ENCODE data around the gene TSPAN31.
"Not testable (repeated sequence)": the region's sequence is repeated elsewhere in the genome, so short reads cannot be mapped to it uniquely, and the experiment has no call there.

The TSPAN31 gene

GRCh38 chr12:57767305-57767698, 22.5 kb downstream of the TSPAN31 start:
- no peak for DNase-seq (ENCODE audit: low read depth)

DNA sequence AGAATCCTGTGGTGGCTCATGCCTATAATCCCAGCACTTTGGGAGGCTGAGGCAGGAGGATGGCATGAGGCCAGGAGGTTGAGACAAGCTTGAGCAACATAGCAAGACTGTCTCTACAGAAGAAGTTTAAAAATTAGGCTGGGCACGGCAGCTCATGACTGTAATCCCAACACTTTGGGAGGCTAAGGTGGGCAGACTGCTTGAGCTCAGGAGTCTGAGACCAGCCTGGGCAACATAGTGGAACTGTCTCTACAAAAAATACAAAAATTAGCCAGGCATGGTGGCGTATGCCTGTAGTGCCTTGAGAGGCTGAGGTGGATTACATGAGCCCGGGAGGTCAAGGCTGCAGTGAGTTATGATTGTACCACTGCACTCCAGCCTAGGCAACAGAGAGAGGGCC, 23.0 kb downstream of the TSPAN31 start:
- no peak for DNase-seq (ENCODE audit: low read depth)

- DNase-seq (ENCODE audit: low read depth), result no peak
Measured at GRCh38 chr12:57769594-57769993, 24.8 kb downstream of the TSPAN31 start.

GRCh38 chr12:57770734-57771133, 25.9 kb downstream of the TSPAN31 start:
- no peak for DNase-seq (ENCODE audit: low read depth)

- peak; percentile 62 for DNase-seq (ENCODE audit: low read depth)
Measured at GRCh38 chr12:57771236-57771872, 26.5 kb downstream of the TSPAN31 start.

DNA sequence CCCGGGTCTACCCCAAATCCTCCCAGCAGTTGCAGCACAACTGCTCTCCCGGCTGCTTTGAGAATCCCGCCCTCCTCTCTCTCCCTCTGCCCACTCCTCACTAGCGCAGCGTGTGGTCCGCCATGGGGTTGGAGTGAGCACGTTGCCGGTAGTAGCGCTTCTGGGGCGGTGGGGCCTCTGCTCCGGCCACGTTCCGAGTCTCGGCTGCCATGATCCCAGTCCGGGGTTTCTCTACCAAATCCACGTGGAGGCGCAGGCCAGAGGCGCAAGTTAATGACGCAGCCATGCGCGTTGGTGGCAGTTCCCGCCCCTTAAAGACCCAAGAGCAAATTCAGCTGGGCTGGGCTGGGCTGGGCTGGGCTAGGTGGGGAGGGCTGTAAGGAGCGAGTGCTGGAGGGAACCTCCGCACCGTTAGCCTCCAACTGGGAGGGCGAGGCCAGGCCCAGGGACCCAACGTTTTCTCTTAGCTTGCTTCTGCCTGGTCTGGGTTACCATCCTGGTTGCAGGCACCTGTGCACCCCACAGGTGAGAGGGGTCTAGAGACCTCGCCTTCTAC, 27.1 kb downstream of the TSPAN31 start, which contains the start of gene METTL1:
Gene METTL1, minus strand, starts transcription at position 233 of the 556 bp plus-strand sequence. Its CDS starts 22 bp downstream, at position 211.
- DNase-seq (ENCODE audit: low read depth), result peak; percentile 73

- no peak for DNase-seq (ENCODE audit: low read depth)
Measured at GRCh38 chr12:57772429-57773322, 27.8 kb downstream of the TSPAN31 start, which contains the start of gene EEF1AKMT3. EEF1AKMT3 (plus strand) TSS chr12:57772614; CDS start chr12:57772725, 111 bp downstream.

GRCh38 chr12:57774634-57775033, 29.8 kb downstream of the TSPAN31 start:
- not testable (repeated sequence) for DNase-seq (ENCODE audit: low read depth)

DNA sequence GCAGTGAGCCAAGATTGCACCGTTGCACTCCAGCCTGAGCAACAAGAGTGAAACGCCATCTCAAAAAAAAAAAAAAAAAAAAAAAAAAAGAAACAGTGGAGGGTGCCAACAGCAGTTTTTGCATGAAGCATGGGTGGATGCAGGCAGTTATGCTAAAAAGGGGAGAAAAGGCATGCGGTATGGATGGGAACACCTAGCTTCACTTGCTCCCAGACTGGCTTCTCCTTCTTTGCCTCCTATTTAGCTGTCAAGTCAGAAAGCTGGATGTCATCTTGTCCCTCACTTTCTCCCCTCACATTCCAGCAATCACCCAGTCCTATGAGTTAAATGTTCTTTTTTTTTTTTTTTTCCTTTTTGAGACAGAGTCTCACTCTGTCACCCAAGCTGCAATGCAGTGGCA, 30.2 kb downstream of the TSPAN31 start:
- DNase-seq (ENCODE audit: low read depth), result no peak

DNA sequence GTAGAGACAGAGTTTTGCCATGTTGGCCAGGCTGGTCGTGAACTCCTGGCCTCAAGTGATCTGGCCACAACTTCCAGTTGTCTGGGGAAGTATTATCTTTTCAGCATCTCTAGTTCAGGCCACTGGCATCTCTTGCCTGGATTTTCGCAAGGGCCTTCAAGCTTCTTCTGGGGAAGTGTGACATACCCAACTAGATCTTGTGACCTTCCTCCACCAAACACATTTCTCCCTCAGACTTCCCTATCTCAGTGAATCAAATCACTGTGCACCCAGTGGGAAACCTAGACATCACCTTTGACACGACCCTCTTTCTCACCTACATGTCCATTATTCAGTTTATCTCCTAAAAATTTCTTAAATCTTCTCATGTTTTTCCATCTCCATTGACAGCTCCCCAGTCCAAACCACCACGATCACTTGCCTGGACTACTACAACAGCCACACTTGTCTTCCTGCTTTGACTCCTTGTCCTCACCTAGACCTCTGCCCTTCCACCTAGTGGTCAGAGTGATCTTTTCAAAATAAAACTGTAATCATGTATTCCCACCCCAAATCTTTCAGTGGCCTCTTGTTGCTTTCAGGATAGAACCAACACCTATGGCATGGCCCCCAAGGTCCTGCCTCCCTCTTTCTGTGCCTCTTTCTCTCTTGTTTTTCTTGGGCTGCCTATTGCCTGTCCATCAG, 30.9 kb downstream of the TSPAN31 start:
- no peak for DNase-seq (ENCODE audit: low read depth)

GRCh38 chr12:57776247-57776587, 31.4 kb downstream of the TSPAN31 start:
- DNase-seq (ENCODE audit: low read depth), result no peak

GRCh38 chr12:57777367-57777766, 32.5 kb downstream of the TSPAN31 start:
- no peak for DNase-seq (ENCODE audit: low read depth)

DNA sequence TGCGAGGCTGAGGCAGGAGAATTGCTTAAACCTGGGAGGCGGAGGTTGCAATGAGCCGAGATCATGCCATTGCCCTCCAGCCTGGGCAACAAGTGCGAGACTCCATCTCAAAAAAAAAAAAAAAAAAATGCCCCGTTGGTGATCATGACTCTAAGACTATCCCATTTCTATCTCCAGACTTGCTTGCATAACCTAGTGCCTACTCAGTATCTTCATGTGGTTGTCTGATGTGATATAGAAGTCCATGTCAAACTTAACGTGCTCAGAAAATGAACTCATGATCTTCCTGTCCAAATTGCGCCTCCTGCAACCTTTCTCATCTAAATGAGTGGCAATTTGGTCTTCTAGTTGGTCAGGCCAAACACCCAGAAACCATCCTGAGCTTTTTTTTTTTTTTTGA, 33.1 kb downstream of the TSPAN31 start:
- DNase-seq (ENCODE audit: low read depth), result no peak

GRCh38 chr12:57779736-57780135, 34.9 kb downstream of the TSPAN31 start:
- DNase-seq (ENCODE audit: low read depth), result no peak

DNA sequence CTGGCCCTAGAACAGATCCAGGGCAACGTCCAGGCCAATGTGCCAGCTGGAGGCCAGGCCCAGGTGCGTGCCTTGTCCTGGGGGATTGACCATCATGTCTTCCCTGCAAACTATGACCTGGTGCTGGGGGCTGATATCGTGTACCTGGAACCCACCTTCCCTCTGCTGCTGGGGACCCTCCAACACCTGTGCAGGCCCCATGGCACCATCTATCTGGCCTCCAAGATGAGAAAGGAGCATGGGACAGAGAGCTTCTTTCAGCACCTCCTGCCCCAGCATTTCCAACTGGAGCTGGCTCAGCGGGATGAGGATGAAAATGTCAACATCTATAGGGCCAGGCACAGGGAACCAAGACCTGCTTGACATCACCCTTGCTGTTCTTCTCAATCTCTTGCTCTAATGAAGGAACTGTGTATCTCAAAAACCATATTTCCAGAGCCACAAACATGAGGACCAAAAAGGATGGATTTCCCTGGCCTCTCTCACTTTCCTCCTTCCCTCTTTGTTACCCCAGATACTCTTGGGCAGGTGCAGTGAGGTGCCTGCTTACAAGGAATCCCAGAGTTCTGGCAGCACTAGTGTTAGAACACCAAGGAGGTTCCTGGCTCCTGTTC, 35.6 kb downstream of the TSPAN31 start:
- DNase-seq (ENCODE audit: low read depth), result no peak

DNA sequence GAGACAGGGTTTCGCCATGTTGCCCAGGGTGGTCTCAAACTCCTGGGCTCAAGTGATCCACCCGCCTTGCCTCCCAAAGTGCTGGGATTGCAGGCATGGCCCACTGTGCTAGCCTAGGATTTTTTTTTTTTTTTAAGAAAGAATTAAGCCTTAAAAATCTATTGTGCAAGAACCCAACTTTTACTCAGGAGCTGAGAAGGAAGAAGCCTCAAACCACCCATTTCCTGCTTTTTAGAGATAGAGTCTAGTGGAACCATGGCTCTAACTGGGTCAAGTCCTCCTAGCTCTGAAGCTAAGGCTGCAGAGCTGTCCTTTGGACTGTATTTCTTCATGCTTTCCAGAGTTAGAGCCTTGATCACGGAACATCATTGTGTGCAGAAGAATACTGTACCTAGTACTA, 36.4 kb downstream of the TSPAN31 start:
- DNase-seq (ENCODE audit: low read depth), result no peak

DNA sequence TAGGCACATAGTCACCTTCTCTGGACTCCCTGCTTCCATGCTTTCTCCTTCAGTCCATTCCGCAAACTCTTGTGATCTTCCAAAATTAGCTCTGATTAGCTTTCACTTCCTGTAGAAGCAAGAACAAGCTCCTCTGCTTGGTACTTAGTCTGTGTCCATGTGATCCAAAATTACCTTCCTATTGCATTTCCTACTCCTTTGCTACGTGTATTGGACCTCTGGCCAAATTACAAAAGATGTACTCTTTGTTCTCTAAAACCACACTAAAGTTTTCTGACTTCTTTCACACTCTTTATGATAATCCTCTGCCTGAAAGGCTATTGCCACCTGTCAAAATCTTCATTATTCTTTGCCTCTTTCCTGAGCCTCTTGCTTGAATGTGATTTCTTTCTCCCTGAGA, 37.0 kb downstream of the TSPAN31 start:
- DNase-seq (ENCODE audit: low read depth), result no peak

GRCh38 chr12:57782243-57782607, 37.4 kb downstream of the TSPAN31 start:
- DNase-seq (ENCODE audit: low read depth), result no peak

DNA sequence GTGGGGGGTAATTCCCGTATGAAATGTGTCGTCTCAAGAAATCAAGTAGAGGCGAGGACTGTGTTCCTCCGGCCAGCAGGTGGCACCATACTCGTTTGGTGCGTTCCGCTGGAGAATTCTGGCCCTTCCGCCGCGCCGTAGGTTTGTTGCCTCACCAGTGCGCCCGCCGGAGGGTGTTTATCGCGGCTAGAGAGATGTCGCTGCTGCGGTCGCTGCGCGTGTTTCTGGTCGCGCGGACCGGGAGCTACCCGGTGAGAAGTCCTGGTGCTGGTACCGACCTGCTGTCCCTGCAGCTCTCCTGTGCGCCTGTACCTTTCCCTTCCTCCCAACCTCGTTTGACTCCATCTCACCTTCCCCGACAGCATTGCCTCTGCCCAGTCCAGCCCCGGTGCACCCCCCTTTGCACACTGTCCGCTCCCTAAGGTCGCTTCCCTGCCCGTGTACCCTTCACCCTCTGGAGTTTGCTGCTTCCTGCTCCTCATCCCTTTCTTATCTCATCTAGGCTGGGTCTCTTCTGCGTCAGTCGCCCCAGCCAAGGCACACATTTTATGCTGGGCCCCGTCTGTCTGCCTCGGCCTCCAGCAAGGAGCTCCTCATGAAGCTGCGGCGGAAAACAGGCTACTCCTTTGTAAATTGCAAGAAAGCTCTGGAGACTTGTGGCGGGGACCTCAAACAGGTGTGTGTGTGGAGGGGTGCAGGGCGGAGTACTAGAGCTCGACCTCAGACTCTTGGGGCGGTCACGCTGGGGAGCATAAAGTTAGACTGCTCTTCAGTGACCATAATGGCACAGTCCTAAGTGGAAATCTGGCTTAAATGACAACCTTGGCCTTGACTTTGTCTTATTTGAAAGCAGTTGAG, 38.0 kb downstream of the TSPAN31 start, which contains the start of gene TSFM:
Gene TSFM, plus strand, starts transcription at position 180 of the 858 bp plus-strand sequence. Its CDS starts 15 bp downstream, at position 195.
- peak; percentile 99 for DNase-seq (ENCODE audit: low read depth)

GRCh38 chr12:57783466-57783801, 38.6 kb downstream of the TSPAN31 start:
- DNase-seq (ENCODE audit: low read depth), result no peak

GRCh38 chr12:57783861-57784260, 39.0 kb downstream of the TSPAN31 start:
- DNase-seq (ENCODE audit: low read depth), result no peak
